IPS DF 6.9 (cell line): ENCODE data around the gene NELFCD.

Experiments
- DNase-seq: peaks from one replicate; pipeline ENCODE4 v3.0.0-alpha.2; 2013; ENCODE audit warnings: low read depth, low spot score
- H3K27ac ChIP-seq: one replicate; pipeline ENCODE4 v1.5.1; 2013; ENCODE audit warnings: low read length, control low read depth
- H3K27me3 ChIP-seq: 2 replicates; pipeline ENCODE4 v1.6.1; 2013; ENCODE audit warnings: mild to moderate bottlenecking, low read length; ENCODE audit not compliant: control insufficient read depth, insufficient read depth
- H3K36me3 ChIP-seq: 2 replicates; pipeline ENCODE4 v1.6.1; 2013; ENCODE audit warnings: low read length; ENCODE audit not compliant: control insufficient read depth, insufficient read depth
- H3K4me1 ChIP-seq: 2 replicates; pipeline ENCODE4 v1.6.1; 2013; ENCODE audit warnings: low read length; ENCODE audit not compliant: control insufficient read depth, insufficient read depth
- H3K4me3 ChIP-seq: 2 replicates; pipeline ENCODE4 v1.5.1; 2013; ENCODE audit warnings: mild to moderate bottlenecking, low read length
- H3K9me3 ChIP-seq: 2 replicates; pipeline ENCODE4 v1.6.1; 2013; ENCODE audit warnings: low read length, inconsistent platforms; ENCODE audit not compliant: control insufficient read depth, insufficient read depth
- WGBS: extraction: QIAGEN DNeasy Blood & Tissue Kit; methylation state at CpG from one replicate; pipeline ENCODE4 v1.1.7; 2013; ENCODE audit warnings: mixed read lengths, missing lambda C conversion rate; ENCODE audit not compliant: insufficient read length, insufficient coverage; 5-methylcytosine and 5-hydroxymethylcytosine counted together

NELFCD gene

GRCh38 chr20:59003836-59004492 lies 22.9 kb downstream of the NELFCD start:
- no CpG with 5 or more reads among the region's 16 CpGs for WGBS
- Histone ChIP-seq H3K4me3 (no peak overlapping the region), H3K36me3 (no peaks in the 10 kb centered on the region), H3K27ac (no peak overlapping the region), H3K9me3 (no peaks in the 10 kb centered on the region), H3K27me3 (no peaks in the 10 kb centered on the region), H3K4me1 (peaks cover 4% of the 10 kb centered on the region; the same call in 1 of the 2 replicates)
- DNase-seq = no peak

- no peaks in the 10 kb centered on the region for H3K27me3 ChIP-seq
- no peak overlapping the region for H3K4me3 ChIP-seq
- H3K4me1 ChIP-seq = peaks cover 4% of the 10 kb centered on the region; the same call in 1 of the 2 replicates
- no peaks in the 10 kb centered on the region for H3K9me3 ChIP-seq
- no peak for DNase-seq
- no CpG with 5 or more reads among the region's 4 CpGs for WGBS
- no peak overlapping the region for H3K27ac ChIP-seq
- H3K36me3 ChIP-seq = no peaks in the 10 kb centered on the region
These were observed 23.4 kb downstream of the NELFCD start for GRCh38 chr20:59004493-59004762.

GRCh38 chr20:59004763-59005522 lies 23.9 kb downstream of the NELFCD start:
- Histone ChIP-seq H3K27ac (no peak overlapping the region), H3K27me3 (no peaks in the 10 kb centered on the region), H3K4me3 (no peak overlapping the region), H3K36me3 (no peaks in the 10 kb centered on the region), H3K4me1 (peaks cover 4% of the 10 kb centered on the region; the same call in 1 of the 2 replicates), H3K9me3 (no peaks in the 10 kb centered on the region)
- no peak for DNase-seq
- no CpG with 5 or more reads among the region's 17 CpGs for WGBS

GRCh38 chr20:59005523-59006166 lies 24.6 kb downstream of the NELFCD start:
- no peak for DNase-seq
- Histone ChIP-seq H3K27ac (no peak overlapping the region), H3K4me1 (peaks cover 4% of the 10 kb centered on the region; the same call in 1 of the 2 replicates), H3K27me3 (no peaks in the 10 kb centered on the region), H3K36me3 (no peaks in the 10 kb centered on the region), H3K9me3 (no peaks in the 10 kb centered on the region), H3K4me3 (no peak overlapping the region)
- no CpG with 5 or more reads among the region's 3 CpGs for WGBS

- Histone ChIP-seq H3K4me1 (peaks cover 4% of the 10 kb centered on the region; the same call in 1 of the 2 replicates), H3K27ac (no peak overlapping the region)
- WGBS = no CpG with 5 or more reads among the region's 29 CpGs
These were observed 25.3 kb downstream of the NELFCD start for GRCh38 chr20:59006167-59006863.

GRCh38 chr20:59006864-59007664 lies 26.0 kb downstream of the NELFCD start, which contains the start of gene CTSZ:
Gene CTSZ (minus strand): TSS chr20:59007254. CDS start chr20:59007128, 126 bp downstream.
- H3K27me3 ChIP-seq = no peaks in the 10 kb centered on the region
- H3K9me3 ChIP-seq = no peaks in the 10 kb centered on the region
- H3K4me1 ChIP-seq = peaks cover 4% of the 10 kb centered on the region; the same call in 1 of the 2 replicates
- no peak within 1 kb of the TSS for H3K27ac ChIP-seq
- DNase-seq = no peak
- peak within 1 kb of the TSS; percentile 36; the same call in 1 of the 2 replicates for H3K4me3 ChIP-seq
- no peaks in the 10 kb centered on the region for H3K36me3 ChIP-seq
- WGBS = no CpG with 5 or more reads among the region's 82 CpGs

More at GRCh38 chr20:59006167-59006863, 25.3 kb downstream of the NELFCD start:
- Histone ChIP-seq H3K9me3 (no peaks in the 10 kb centered on the region), H3K27me3 (no peaks in the 10 kb centered on the region), H3K36me3 (no peaks in the 10 kb centered on the region), H3K4me3 (peak overlapping the region; percentile 36; the same call in 1 of the 2 replicates)
- DNase-seq = no peak

GRCh38 chr20:59007665-59008511 lies 26.8 kb downstream of the NELFCD start:
- no CpG with 5 or more reads among the region's 24 CpGs for WGBS

GRCh38 chr20:59008715-59009336 lies 27.8 kb downstream of the NELFCD start:
- Histone ChIP-seq H3K4me1 (peaks cover 4% of the 10 kb centered on the region; the same call in 1 of the 2 replicates), H3K4me3 (no peak overlapping the region), H3K9me3 (no peaks in the 10 kb centered on the region), H3K27ac (no peak overlapping the region), H3K27me3 (no peaks in the 10 kb centered on the region), H3K36me3 (no peaks in the 10 kb centered on the region)
- no CpG with 5 or more reads among the region's 8 CpGs for WGBS
- DNase-seq = no peak

More at GRCh38 chr20:59007665-59008511, 26.8 kb downstream of the NELFCD start:
- no peak overlapping the region; the same call in 1 of the 2 replicates for H3K4me3 ChIP-seq
- no peak for DNase-seq
- peaks cover 4% of the 10 kb centered on the region; the same call in 1 of the 2 replicates for H3K4me1 ChIP-seq
- no peaks in the 10 kb centered on the region for H3K9me3 ChIP-seq
- H3K27me3 ChIP-seq = no peaks in the 10 kb centered on the region
- H3K36me3 ChIP-seq = no peaks in the 10 kb centered on the region
- H3K27ac ChIP-seq = no peak overlapping the region
